Gastroesophageal sphincter (tissue), 4 donors: ENCODE measurements around the gene DIRAS1. TPM values are rescaled to one million over a fixed set of nuclear protein-coding genes. Genes with fewer than 3 reads are reported as not detected.
"Not testable (repeated sequence)": the region's sequence is repeated elsewhere in the genome, so short reads cannot be mapped to it uniquely, and the experiment has no call there.

Source experiments
- ATAC-seq: fragments of 150-250 bp; one replicate; pipeline ENCODE4 v1.9.1; 2016; ENCODE audit warnings: mild to moderate bottlenecking, moderate library complexity
- H3K27ac ChIP-seq, 4 donors: fragments of 200-600 bp; sonication (generic) in 3 of 4; 1 replicate in 3 of 4; 2 replicates in 1 of 4; pipeline ENCODE4 v1.5.1; 2016 to 2019
- H3K27me3 ChIP-seq: fragments of 200-600 bp; sonication (generic); one replicate; pipeline ENCODE4 v1.5.1; 2019
- H3K36me3 ChIP-seq, 2 donors: fragments of 200-600 bp; sonication (generic); one replicate each; pipeline ENCODE4 v1.5.1; 2019; ENCODE audit warnings: control low read depth in 1 of 2
- H3K4me1 ChIP-seq, 3 donors: fragments of 200-600 bp; sonication (generic); 1 replicate in 2 of 3; 2 replicates in 1 of 3; pipeline ENCODE4 v1.5.1; 2016 to 2019; ENCODE audit warnings: control low read depth in 2 of 3
- H3K4me3 ChIP-seq, 2 donors: fragments of 200-600 bp; sonication (generic); one replicate each; pipeline ENCODE4 v1.5.1; 2019; ENCODE audit warnings: mild to moderate bottlenecking in 1 of 2, moderate library complexity in 1 of 2
- H3K9me3 ChIP-seq, 3 donors: fragments of 200-600 bp; sonication (generic); one replicate each; pipeline ENCODE4 v1.5.1; 2017 to 2019; ENCODE audit warnings: control low read depth in 2 of 3
- CTCF ChIP-seq, 4 experiments: fragments of 200-600 bp in 2 of 4; fragments of 450-650 bp in 2 of 4; sonication (generic) in 1 of 4; IDR thresholded peaks; one replicate each; pipeline ENCODE4 v1.5.1; 2017 to 2019; ENCODE audit warnings: antibody characterized with exemption in 4 of 4, mild to moderate bottlenecking in 2 of 4, moderate library complexity in 2 of 4
- EP300 ChIP-seq: sonication (generic); formaldehyde crosslinking; IDR thresholded peaks from one replicate; pipeline ENCODE4 v1.6.1; 2017; ENCODE audit warnings: antibody characterized with exemption, mild to moderate bottlenecking
- POLR2A ChIP-seq, 2 donors: fragments of 450-650 bp; IDR thresholded peaks; one replicate each; pipeline ENCODE4 v1.6.1; 2017; ENCODE audit warnings: antibody characterized with exemption in 2 of 2, mild to moderate bottlenecking in 2 of 2, moderate library complexity in 1 of 2
- POLR2AphosphoS5 ChIP-seq: sonication (generic); formaldehyde crosslinking; IDR thresholded peaks from one replicate; pipeline ENCODE4 v1.6.1; 2017; ENCODE audit warnings: antibody characterized with exemption
- WGBS, 2 donors: methylation state at CpG; one replicate each; pipeline ENCODE4 v1.1.5; 2018; ENCODE audit warnings: low coverage in 1 of 2; 5-methylcytosine and 5-hydroxymethylcytosine counted together
- total RNA-seq, 4 donors: library from RNA; depleted of rRNA; stranded (reverse); fragments of >200 nt; gene quantifications; one replicate each; pipeline ENCODE4 v1.1.0, GENCODE V29; 2016

Gene DIRAS1
- total RNA-seq, 4 donors from 2014 or later, result 4.7 to 25.8 (median 11.7) TPM

GRCh38 chr19:2716275-2716650 is 4.9 kb downstream of the DIRAS1 start:
- peaks cover 23% of the 10 kb centered on the region for H3K27me3 ChIP-seq
- H3K27ac ChIP-seq, result no peak overlapping the region
- 100% methylated on average over 1 of the region's 19 CpGs; no CpG with 5 or more reads in 1 of the 2 donors for WGBS, 2 donors
- no peak overlapping the region for H3K4me3 ChIP-seq
- ATAC-seq, result no peak
- TF ChIP-seq POLR2AphosphoS5, result no peak
- TF ChIP-seq EP300, result no peak
- no peak for TF ChIP-seq CTCF (IDR thresholded peaks at IDR 0.05)
- no peak for TF ChIP-seq POLR2A (IDR thresholded peaks at IDR 0.05)
- H3K4me1 ChIP-seq, result peaks cover 0 to 18% (median 10%) of the 10 kb centered on the region in 3 donors
- peaks cover 0 to 20% of the 10 kb centered on the region in 2 donors for H3K36me3 ChIP-seq
- peaks cover 0 to 7% (median 0%) of the 10 kb centered on the region in 3 donors for H3K9me3 ChIP-seq

- peaks cover 0 to 7% (median 0%) of the 10 kb centered on the region in 3 donors for H3K9me3 ChIP-seq
- TF ChIP-seq POLR2AphosphoS5 (no peak), POLR2A (IDR thresholded peaks at IDR 0.05) (no peak), EP300 (no peak), CTCF (IDR thresholded peaks at IDR 0.05) (no peak)
- peaks cover 18% of the 10 kb centered on the region for H3K27me3 ChIP-seq
- H3K27ac ChIP-seq, result no peak overlapping the region
- H3K4me3 ChIP-seq, result no peak overlapping the region
- H3K36me3 ChIP-seq, result peaks cover 0 to 20% of the 10 kb centered on the region in 2 donors
- H3K4me1 ChIP-seq, result peaks cover 0 to 14% (median 9%) of the 10 kb centered on the region in 3 donors
- no peak for ATAC-seq
- 83 to 93% methylated on average over 6 of the region's 12 CpGs for WGBS, 2 donors
Observed at GRCh38 chr19:2715470-2716274, 5.5 kb downstream of the DIRAS1 start.

- no peak for ATAC-seq
- Histone ChIP-seq H3K4me3 (no peak overlapping the region), H3K36me3 (peaks cover 0 to 20% of the 10 kb centered on the region in 2 donors), H3K27ac (no peak overlapping the region), H3K27me3 (peaks cover 8% of the 10 kb centered on the region), H3K9me3 (peaks cover 0 to 7% (median 0%) of the 10 kb centered on the region in 3 donors), H3K4me1 (peaks cover 0 to 4% (median 0%) of the 10 kb centered on the region in 3 donors)
- no peak for TF ChIP-seq POLR2AphosphoS5
- TF ChIP-seq POLR2A (IDR thresholded peaks at IDR 0.05), result no peak
- 69 to 100% methylated on average over 1 to 3 of the region's 16 CpGs for WGBS, 2 donors
Observed at GRCh38 chr19:2714531-2715269, 6.5 kb downstream of the DIRAS1 start.

GRCh38 chr19:2714102-2714501 is 7.1 kb downstream of the DIRAS1 start:
- 29% methylated on average over 1 of the region's 1 CpG; no CpG with 5 or more reads in 1 of the 2 donors for WGBS, 2 donors
- H3K4me1 ChIP-seq, H3K4me3 ChIP-seq, H3K9me3 ChIP-seq, H3K27me3 ChIP-seq, ATAC-seq, H3K27ac ChIP-seq: not testable (repeated sequence)
- H3K36me3 ChIP-seq, result peaks cover 0 to 20% of the 10 kb centered on the region in 2 donors

GRCh38 chr19:2713170-2713569 is 8.0 kb downstream of the DIRAS1 start:
- H3K4me1 ChIP-seq, H3K9me3 ChIP-seq, H3K27me3 ChIP-seq, H3K4me3 ChIP-seq, ATAC-seq, H3K27ac ChIP-seq: not testable (repeated sequence)
- WGBS, 2 donors, result 83 to 92% methylated on average over 2 to 3 of the region's 3 CpGs
- H3K36me3 ChIP-seq, result peaks cover 0 to 20% of the 10 kb centered on the region in 2 donors

- H3K27ac ChIP-seq, result no peak overlapping the region
- TF ChIP-seq POLR2A (IDR thresholded peaks at IDR 0.05) (no peak), CTCF (IDR thresholded peaks at IDR 0.05) (no peak)
- no peaks in the 10 kb centered on the region for H3K4me1 ChIP-seq
- peaks cover 0 to 8% of the 10 kb centered on the region in 2 donors for H3K36me3 ChIP-seq
- 66 to 86% methylated on average over 2 to 5 of the region's 5 CpGs for WGBS, 2 donors
- no peak for ATAC-seq
- H3K4me3 ChIP-seq, result no peak overlapping the region
- H3K9me3 ChIP-seq, result peaks cover 0 to 7% (median 0%) of the 10 kb centered on the region in 3 donors
- H3K27me3 ChIP-seq, result no peaks in the 10 kb centered on the region
Observed at GRCh38 chr19:2711875-2712205, 9.3 kb downstream of the DIRAS1 start.
